Duodenal mucosa (tissue), 2 donors: ENCODE data around the gene DIP2B.
A peak's percentile ranks its signal among the peaks of the same experiment; 100 is the strongest.

Experiments used
- H3K27ac ChIP-seq: one replicate; pipeline ENCODE4 v1.7.0; 2013; ENCODE audit warnings: low read depth, low read length
- H3K27me3 ChIP-seq, 2 donors: one replicate each; pipeline ENCODE4 v1.7.0; 2013; ENCODE audit warnings: low read length in 2 of 2, control low read depth in 1 of 2; ENCODE audit not compliant: insufficient read depth in 2 of 2, control insufficient read depth in 1 of 2
- H3K36me3 ChIP-seq, 2 donors: one replicate each; pipeline ENCODE4 v1.7.0; 2013; ENCODE audit warnings: low read length in 2 of 2, control low read depth in 1 of 2; ENCODE audit not compliant: insufficient read depth in 2 of 2, control insufficient read depth in 1 of 2
- H3K4me1 ChIP-seq, 2 donors: one replicate each; pipeline ENCODE4 v1.7.0; 2013; ENCODE audit warnings: low read length in 2 of 2, control low read depth in 1 of 2; ENCODE audit not compliant: insufficient read depth in 2 of 2, control insufficient read depth in 1 of 2
- H3K4me3 ChIP-seq, 2 donors: one replicate each; pipeline ENCODE4 v1.7.0; 2013; ENCODE audit warnings: low read length in 2 of 2, low read depth in 1 of 2
- H3K9ac ChIP-seq, 2 donors: one replicate each; pipeline ENCODE4 v1.7.0; 2013; ENCODE audit warnings: low read length in 2 of 2, low read depth in 1 of 2
- H3K9me3 ChIP-seq, 2 donors: one replicate each; pipeline ENCODE4 v1.7.0; 2013; ENCODE audit warnings: low read length in 2 of 2, control low read depth in 1 of 2; ENCODE audit not compliant: control insufficient read depth in 1 of 2

DIP2B gene

GRCh38 chr12:50747817-50748216 lies 243.0 kb downstream of the DIP2B start:
- peaks cover 11 to 35% of the 10 kb centered on the region in 2 donors for H3K36me3 ChIP-seq
- H3K27me3 ChIP-seq, result no peaks in the 10 kb centered on the region
- no peaks in the 10 kb centered on the region for H3K4me1 ChIP-seq
- no peak overlapping the region for H3K27ac ChIP-seq
- H3K4me3 ChIP-seq, result no peak overlapping the region
- H3K9ac ChIP-seq, result no peak overlapping the region
- no peaks in the 10 kb centered on the region for H3K9me3 ChIP-seq

GRCh38 chr12:50749459-50749882 lies 244.7 kb downstream of the DIP2B start:
- H3K4me1 ChIP-seq, result no peaks in the 10 kb centered on the region
- H3K36me3 ChIP-seq, result peaks cover 9 to 27% of the 10 kb centered on the region in 2 donors
- no peaks in the 10 kb centered on the region for H3K27me3 ChIP-seq
- H3K27ac ChIP-seq, result no peak overlapping the region
- no peaks in the 10 kb centered on the region for H3K9me3 ChIP-seq
- H3K9ac ChIP-seq, result no peak overlapping the region
- H3K4me3 ChIP-seq, result no peak overlapping the region

- Histone ChIP-seq H3K4me1 (no peaks in the 10 kb centered on the region), H3K36me3 (peaks cover 4 to 18% of the 10 kb centered on the region in 2 donors), H3K27ac (no peak overlapping the region), H3K9ac (no peak overlapping the region), H3K9me3 (no peaks in the 10 kb centered on the region), H3K27me3 (no peaks in the 10 kb centered on the region), H3K4me3 (no peak overlapping the region)
Observed at GRCh38 chr12:50750366-50750765, 245.6 kb downstream of the DIP2B start.

- Histone ChIP-seq H3K9me3 (no peaks in the 10 kb centered on the region), H3K9ac (no peak overlapping the region), H3K27me3 (no peaks in the 10 kb centered on the region), H3K4me3 (no peak overlapping the region), H3K36me3 (peaks cover 0 to 6% of the 10 kb centered on the region in 2 donors), H3K4me1 (no peaks in the 10 kb centered on the region), H3K27ac (no peak overlapping the region)
Observed at GRCh38 chr12:50751948-50752721, 247.3 kb downstream of the DIP2B start.

- Histone ChIP-seq H3K4me3 (no peak overlapping the region), H3K9ac (no peak overlapping the region), H3K36me3 (no peaks in the 10 kb centered on the region), H3K27me3 (no peaks in the 10 kb centered on the region), H3K4me1 (no peaks in the 10 kb centered on the region), H3K9me3 (no peaks in the 10 kb centered on the region), H3K27ac (no peak overlapping the region)
Observed at GRCh38 chr12:50753232-50753769, 248.5 kb downstream of the DIP2B start.

GRCh38 chr12:50763639-50764285 lies 259.0 kb downstream of the DIP2B start, which contains the start of gene ATF1:
ATF1 (plus strand) TSS chr12:50764101; CDS start chr12:50780146, 16,045 bp downstream.
- peak within 1 kb of the TSS; percentile 84 to 86 for H3K9ac ChIP-seq
- peak within 1 kb of the TSS; percentile 98 for H3K27ac ChIP-seq
- no peaks in the 10 kb centered on the region for H3K27me3 ChIP-seq
- no peaks in the 10 kb centered on the region for H3K36me3 ChIP-seq
- H3K4me1 ChIP-seq, result peaks cover 0 to 5% of the 10 kb centered on the region in 2 donors
- H3K9me3 ChIP-seq, result no peaks in the 10 kb centered on the region
- H3K4me3 ChIP-seq, result peak within 1 kb of the TSS; percentile 92

- no peaks in the 10 kb centered on the region for H3K36me3 ChIP-seq
- H3K27ac ChIP-seq, result peak overlapping the region; percentile 98
- H3K9me3 ChIP-seq, result no peaks in the 10 kb centered on the region
- peak overlapping the region; percentile 69 to 86 for H3K9ac ChIP-seq
- peaks cover 4 to 8% of the 10 kb centered on the region in 2 donors for H3K4me1 ChIP-seq
- H3K4me3 ChIP-seq, result peak overlapping the region; percentile 92
- H3K27me3 ChIP-seq, result no peaks in the 10 kb centered on the region
Observed at GRCh38 chr12:50764286-50765094, 259.7 kb downstream of the DIP2B start.

- no peaks in the 10 kb centered on the region for H3K36me3 ChIP-seq
- H3K4me1 ChIP-seq, result peaks cover 4 to 8% of the 10 kb centered on the region in 2 donors
- no peaks in the 10 kb centered on the region for H3K27me3 ChIP-seq
- no peaks in the 10 kb centered on the region for H3K9me3 ChIP-seq
- H3K9ac ChIP-seq, result peak overlapping the region; percentile 69 to 86
- H3K4me3 ChIP-seq, result peak overlapping the region; percentile 92
- H3K27ac ChIP-seq, result no peak overlapping the region
Observed at GRCh38 chr12:50765095-50765911, 260.5 kb downstream of the DIP2B start.

GRCh38 chr12:50768391-50768790 lies 263.6 kb downstream of the DIP2B start:
- no peak overlapping the region for H3K4me3 ChIP-seq
- peaks cover 3 to 4% of the 10 kb centered on the region in 2 donors for H3K4me1 ChIP-seq
- H3K36me3 ChIP-seq, result peaks cover 0 to 7% of the 10 kb centered on the region in 2 donors
- H3K9me3 ChIP-seq, result no peaks in the 10 kb centered on the region
- H3K27me3 ChIP-seq, result no peaks in the 10 kb centered on the region
- H3K9ac ChIP-seq, result no peak overlapping the region
- H3K27ac ChIP-seq, result no peak overlapping the region
